Keratinocyte (primary cell): ENCODE results near the gene KLRF2. TPM values are rescaled to one million over a fixed set of nuclear protein-coding genes. Genes with fewer than 3 reads are reported as not detected.

ENCODE experiments used
- DNase-seq: peaks from one replicate; pipeline ENCODE4 v3.0.0-alpha.2; 2011; ENCODE audit warnings: low read depth, missing footprints, low spot score
- FAIRE-seq: peaks from 2 replicates; lab custom pipeline; 2011; peaks lifted over from hg19 to GRCh38; lab: Jason Lieb, UNC
- H2AFZ ChIP-seq: 2 replicates; pipeline ENCODE4 v1.6.0; 2012; ENCODE audit warnings: low read length, control low read depth, inconsistent platforms; ENCODE audit not compliant: control insufficient read depth
- H3K27ac ChIP-seq: 2 replicates; pipeline ENCODE4 v1.5.1; 2011; ENCODE audit warnings: low read length; ENCODE audit not compliant: control insufficient read depth, insufficient read depth
- H3K27me3 ChIP-seq: 3 replicates; pipeline ENCODE4 v1.6.0; 2011; ENCODE audit warnings: low read length; ENCODE audit not compliant: control insufficient read depth, insufficient read depth; ENCODE audit errors: extremely low read depth
- H3K36me3 ChIP-seq, 2 experiments: 2 replicates in 1 of 2; 3 replicates in 1 of 2; pipeline ENCODE4 v1.5.1; 2011; ENCODE audit warnings: low read length in 2 of 2, mild to moderate bottlenecking in 1 of 2; ENCODE audit not compliant: control insufficient read depth in 2 of 2, insufficient read depth in 2 of 2; ENCODE audit errors: extremely low read depth in 1 of 2
- H3K4me1 ChIP-seq: 3 replicates; pipeline ENCODE4 v1.5.1; 2011; ENCODE audit warnings: low read length; ENCODE audit not compliant: control insufficient read depth, insufficient read depth; ENCODE audit errors: extremely low read depth
- H3K4me2 ChIP-seq: 3 replicates; pipeline ENCODE4 v1.6.0; 2011; ENCODE audit warnings: low read depth, low read length; ENCODE audit not compliant: control insufficient read depth, insufficient read depth; ENCODE audit errors: extremely low read depth
- H3K4me3 ChIP-seq, 3 experiments: fragments of 200-600 bp in 1 of 3; sonication (generic) in 1 of 3; 2 replicates in 2 of 3; 3 replicates in 1 of 3; pipeline ENCODE4 v1.5.1; 2011 to 2016; ENCODE audit warnings: low read length in 3 of 3, mild to moderate bottlenecking in 3 of 3, control low read depth in 2 of 3, inconsistent platforms in 1 of 3, low read depth in 1 of 3, mixed read lengths in 1 of 3, mixed run types in 1 of 3, moderate library complexity in 1 of 3; ENCODE audit not compliant: control insufficient read depth in 2 of 3, insufficient read depth in 2 of 3; ENCODE audit errors: extremely low read depth in 1 of 3
- H3K79me2 ChIP-seq: 2 replicates; pipeline ENCODE4 v1.6.0; 2012; ENCODE audit warnings: low read length; ENCODE audit not compliant: control insufficient read depth, insufficient read depth
- H3K9ac ChIP-seq: 3 replicates; pipeline ENCODE4 v1.6.0; 2011; ENCODE audit warnings: low read length; ENCODE audit not compliant: control insufficient read depth, insufficient read depth; ENCODE audit errors: extremely low read depth
- H3K9me1 ChIP-seq: 3 replicates; pipeline ENCODE4 v1.6.0; 2011; ENCODE audit warnings: low read length; ENCODE audit not compliant: control insufficient read depth, insufficient read depth; ENCODE audit errors: extremely low read depth
- H3K9me3 ChIP-seq: 2 replicates; pipeline ENCODE4 v1.5.1; 2012; ENCODE audit warnings: low read depth, low read length; ENCODE audit not compliant: control insufficient read depth
- H4K20me1 ChIP-seq: 3 replicates; pipeline ENCODE4 v1.6.0; 2011; ENCODE audit warnings: low read length; ENCODE audit not compliant: control insufficient read depth, insufficient read depth; ENCODE audit errors: extremely low read depth
- EZH2 ChIP-seq: IDR thresholded peaks from one replicate; pipeline ENCODE4 v1.6.1; 2012; ENCODE audit warnings: inconsistent platforms, mild to moderate bottlenecking, low read length, moderate library complexity
- dilution Hi-C: fragments of 300-500 bp; cut with MboI; formaldehyde crosslinking; loops from one replicate; pipeline ENCODE4 v1.7.0; 2020; ENCODE audit warnings: low sequenced_read_pairs; ENCODE audit not compliant: extremely low pct_ligation_motif_present
- polyA plus RNA-seq, 5 experiments: library from polyadenylated mRNA; depleted of rRNA in 3 of 5; stranded (reverse) in 3 of 5; stranded (forward) in 1 of 5; unstranded in 1 of 5; fragments of >200 nt; gene quantifications; 1 replicate in 1 of 5; 2 replicates in 3 of 5; 3 replicates in 1 of 5; pipeline versions ENCODE4 v1.2.1 to v1.2.3, GENCODE V29; 2011 to 2012; ENCODE audit warnings: missing spikeins in 2 of 5, low read depth in 1 of 5, low replicate concordance in 1 of 5
- TF ChIP-seq, protein P1 (sequence below), 3 experiments: IDR thresholded peaks in 1 of 3; conservative IDR thresholded peaks in 1 of 3; optimal IDR thresholded peaks in 1 of 3; 2 replicates in 2 of 3; 3 replicates in 1 of 3; pipeline versions ENCODE3 to v1.5.1; 2011; ENCODE audit warnings: low read length in 3 of 3, mild to moderate bottlenecking in 3 of 3, moderate library complexity in 2 of 3, control low read depth in 1 of 3, inconsistent platforms in 1 of 3; ENCODE audit not compliant: insufficient read depth in 2 of 3; ENCODE audit errors: extremely low read depth in 1 of 3

KLRF2 gene
- polyA plus RNA-seq, 1 donor (not counting 4 experiments of a cell fraction or from before 2014, with no cell fraction given) = not detected

DNA sequence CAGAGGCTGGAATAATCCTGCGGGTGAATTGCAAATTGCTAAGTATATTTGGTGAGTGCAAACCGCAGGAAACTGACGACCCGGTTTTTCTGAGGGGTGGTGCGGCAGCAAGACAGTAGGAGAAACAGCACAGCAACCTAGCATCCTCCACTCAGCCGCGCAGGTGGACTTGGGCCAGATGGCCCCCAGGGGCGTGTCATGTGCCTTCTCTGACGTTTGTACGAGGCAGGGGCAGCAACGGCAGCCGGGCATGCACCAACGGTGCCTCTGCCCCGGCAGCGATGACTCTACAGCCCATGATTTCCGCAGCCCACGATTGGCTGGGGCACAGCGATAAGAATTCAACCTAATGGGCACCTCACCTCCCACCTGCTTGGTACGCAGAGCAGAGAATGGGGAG lies 62.0 kb downstream of the KLRF2 start:
- H3K9ac ChIP-seq = no peak overlapping the region
- DNase-seq = no peak
- TF ChIP-seq, protein P1, sequence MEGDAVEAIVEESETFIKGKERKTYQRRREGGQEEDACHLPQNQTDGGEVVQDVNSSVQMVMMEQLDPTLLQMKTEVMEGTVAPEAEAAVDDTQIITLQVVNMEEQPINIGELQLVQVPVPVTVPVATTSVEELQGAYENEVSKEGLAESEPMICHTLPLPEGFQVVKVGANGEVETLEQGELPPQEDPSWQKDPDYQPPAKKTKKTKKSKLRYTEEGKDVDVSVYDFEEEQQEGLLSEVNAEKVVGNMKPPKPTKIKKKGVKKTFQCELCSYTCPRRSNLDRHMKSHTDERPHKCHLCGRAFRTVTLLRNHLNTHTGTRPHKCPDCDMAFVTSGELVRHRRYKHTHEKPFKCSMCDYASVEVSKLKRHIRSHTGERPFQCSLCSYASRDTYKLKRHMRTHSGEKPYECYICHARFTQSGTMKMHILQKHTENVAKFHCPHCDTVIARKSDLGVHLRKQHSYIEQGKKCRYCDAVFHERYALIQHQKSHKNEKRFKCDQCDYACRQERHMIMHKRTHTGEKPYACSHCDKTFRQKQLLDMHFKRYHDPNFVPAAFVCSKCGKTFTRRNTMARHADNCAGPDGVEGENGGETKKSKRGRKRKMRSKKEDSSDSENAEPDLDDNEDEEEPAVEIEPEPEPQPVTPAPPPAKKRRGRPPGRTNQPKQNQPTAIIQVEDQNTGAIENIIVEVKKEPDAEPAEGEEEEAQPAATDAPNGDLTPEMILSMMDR (optimal IDR thresholded peaks at IDR 0.05 in 1 of 3, IDR thresholded peaks at IDR 0.05 in 1 of 3, conservative IDR thresholded peaks at IDR 0.05 in 1 of 3; ENCODE audit: extremely low read depth in 1 of 3, insufficient read depth in 2 of 3, low read length in 3 of 3) = no peak
- TF ChIP-seq EZH2 = no peak
- H3K4me1 ChIP-seq = no peaks in the 10 kb centered on the region
- H3K4me3 ChIP-seq = peak overlapping the region in 1 of 3 experiments; percentile 23
- H3K36me3 ChIP-seq = no peaks in the 10 kb centered on the region
- no peaks in the 10 kb centered on the region for H3K9me1 ChIP-seq
- no peaks in the 10 kb centered on the region for H3K79me2 ChIP-seq
- peak overlapping the region; percentile 8 for H2AFZ ChIP-seq
- no peak overlapping the region for H3K27ac ChIP-seq
- H3K27me3 ChIP-seq = peaks cover 6% of the 10 kb centered on the region
- dilution Hi-C loops = no loop called here
- peak overlapping the region; percentile 67 for H3K4me2 ChIP-seq
- no peaks in the 10 kb centered on the region for H3K9me3 ChIP-seq
- FAIRE-seq = no peak
- no peaks in the 10 kb centered on the region for H4K20me1 ChIP-seq

DNA sequence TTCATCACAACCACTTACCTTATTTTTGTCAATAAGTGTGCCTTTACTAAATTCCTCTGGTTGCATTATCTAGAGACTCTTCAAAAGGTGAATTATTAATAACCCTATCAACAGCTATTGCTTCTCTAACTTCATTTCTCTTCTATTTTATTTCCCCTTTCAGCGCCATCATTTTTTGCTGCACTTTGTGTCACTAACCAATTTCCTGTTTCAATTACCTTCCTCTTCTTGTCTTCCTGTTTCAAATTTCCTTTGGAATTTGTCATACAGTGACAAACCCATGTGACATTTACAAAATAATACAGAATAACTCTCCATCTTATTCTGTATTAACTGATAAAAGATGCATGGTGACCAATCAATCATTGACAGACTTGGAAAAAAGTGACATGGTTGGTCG lies 63.1 kb downstream of the KLRF2 start:
- TF ChIP-seq, protein P1 (optimal IDR thresholded peaks at IDR 0.05 in 1 of 3, IDR thresholded peaks at IDR 0.05 in 1 of 3, conservative IDR thresholded peaks at IDR 0.05 in 1 of 3; ENCODE audit: extremely low read depth in 1 of 3, insufficient read depth in 2 of 3, low read length in 3 of 3) = no peak
- no peak for TF ChIP-seq EZH2
- no peak overlapping the region for H2AFZ ChIP-seq
- no peak overlapping the region for H3K4me3 ChIP-seq
- H3K79me2 ChIP-seq = no peaks in the 10 kb centered on the region
- H3K4me1 ChIP-seq = no peaks in the 10 kb centered on the region
- H3K9ac ChIP-seq = no peak overlapping the region
- H3K27me3 ChIP-seq = peaks cover 6% of the 10 kb centered on the region
- no peak overlapping the region for H3K4me2 ChIP-seq
- H3K9me3 ChIP-seq = no peaks in the 10 kb centered on the region
- no peaks in the 10 kb centered on the region for H4K20me1 ChIP-seq
- no peaks in the 10 kb centered on the region for H3K36me3 ChIP-seq
- H3K9me1 ChIP-seq = no peaks in the 10 kb centered on the region
- dilution Hi-C loops = no loop called here
- FAIRE-seq (no peak), DNase-seq (no peak)
- H3K27ac ChIP-seq = no peak overlapping the region

Other genes with a start within 250 kb of the KLRF2 start
- gene CLEC2D, start 211.8 kb upstream of the KLRF2 start, polyA plus RNA-seq = 0.65 to 2.3 TPM (median 1.6 TPM) in 3 replicates
- not detected in 3 replicates for gene CLECL1, start 148.4 kb upstream of the KLRF2 start, polyA plus RNA-seq
- not detected in 3 replicates for gene CD69, start 120.6 kb upstream of the KLRF2 start, polyA plus RNA-seq
- 0.12 TPM in 1 of 3 replicates, not detected in the others for gene KLRF1, start 54.0 kb upstream of the KLRF2 start, polyA plus RNA-seq
- gene CLEC2B, start 12.1 kb upstream of the KLRF2 start, polyA plus RNA-seq = 5.2 to 31.3 TPM (median 20.9 TPM) in 3 replicates
- 0.27 to 0.94 TPM (median 0.88 TPM) in 3 replicates for gene CLEC2A, start 50.9 kb downstream of the KLRF2 start, polyA plus RNA-seq
- gene CLEC12A, start 89.9 kb downstream of the KLRF2 start, polyA plus RNA-seq = not detected in 3 replicates
- gene CLEC1B, start 117.6 kb downstream of the KLRF2 start, polyA plus RNA-seq = not detected in 3 replicates
- not detected in 3 replicates for gene CLEC12B, start 129.1 kb downstream of the KLRF2 start, polyA plus RNA-seq
- not detected in 3 replicates for gene CLEC9A, start 149.2 kb downstream of the KLRF2 start, polyA plus RNA-seq
- gene CLEC1A, start 217.5 kb downstream of the KLRF2 start, polyA plus RNA-seq = 0.05 TPM in 1 of 3 replicates, not detected in the others
- gene CLEC7A, start 248.7 kb downstream of the KLRF2 start, polyA plus RNA-seq = 0.31 to 0.62 TPM (median 0.62 TPM) in 3 replicates